HG03432 (cell line): ENCODE results near the gene NAPA.
A peak's percentile ranks its signal among the peaks of the same experiment; 100 is the strongest.

Experiments used
- ATAC-seq: cut with Tn5 transposase; IDR thresholded peaks from one replicate; pipeline ENCODE4 v1.9.1; 2021; ENCODE audit warnings: mild to moderate bottlenecking, moderate library complexity; ENCODE audit not compliant: unreplicated experiment

The NAPA gene

DNA sequence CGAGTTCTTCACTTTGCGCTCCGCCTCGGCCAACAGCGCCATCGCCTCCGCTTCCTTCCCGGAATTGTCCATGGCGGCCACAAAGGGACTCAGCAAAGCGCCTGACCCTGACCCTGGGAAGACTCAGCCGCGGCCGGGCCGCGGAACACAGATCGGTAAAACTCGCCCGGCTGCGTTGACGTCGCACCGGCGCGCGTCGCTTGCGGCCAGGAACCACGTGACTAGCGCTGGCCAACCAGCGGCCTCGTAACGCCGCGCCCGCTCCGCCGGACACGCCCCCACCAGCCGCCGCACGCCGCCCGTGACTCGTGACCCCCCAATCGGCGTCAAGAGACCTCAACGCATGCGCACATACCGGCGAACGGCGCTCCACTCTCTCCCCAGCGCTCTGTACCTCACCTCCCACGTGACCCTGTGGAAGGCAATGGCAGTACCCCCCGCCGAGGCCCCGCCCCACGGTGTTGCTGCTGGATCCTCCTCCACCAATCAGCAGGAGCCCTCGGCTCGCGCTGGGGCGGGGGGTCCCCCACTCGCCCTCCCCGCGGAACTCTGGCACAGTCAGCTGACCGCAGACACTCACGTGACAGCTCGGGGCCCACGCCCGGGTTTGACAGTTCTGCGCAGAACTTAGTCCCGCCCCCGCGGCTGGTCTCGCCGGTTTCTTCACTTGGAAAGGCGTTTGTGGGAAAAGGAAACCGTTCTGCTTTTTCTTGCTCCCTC lies at the start of gene NAPA:
Gene NAPA (minus strand): TSS at position 195 of the 720 bp plus-strand sequence. CDS start 123 bp downstream, at position 72.
- ATAC-seq, result peak; percentile 80

DNA sequence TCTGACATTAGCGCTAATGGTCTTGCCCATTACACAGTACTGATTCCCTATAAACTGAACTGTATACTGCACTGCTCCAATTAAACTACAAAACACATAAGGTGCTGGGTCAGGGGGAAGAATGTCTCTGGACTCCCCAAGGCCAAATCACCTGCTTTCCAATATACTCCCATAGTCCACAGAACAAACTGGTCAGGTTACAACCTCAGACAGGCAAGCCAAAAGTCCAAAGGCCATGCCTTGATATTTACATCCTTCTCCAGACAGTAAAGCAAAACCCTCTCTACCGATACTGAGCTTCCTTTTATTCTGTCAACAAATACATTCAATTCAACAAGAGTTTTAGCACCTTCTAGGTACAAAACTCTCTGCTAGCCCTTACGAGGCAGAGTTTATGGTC lies 49.2 kb upstream of the NAPA start:
- no peak for ATAC-seq

DNA sequence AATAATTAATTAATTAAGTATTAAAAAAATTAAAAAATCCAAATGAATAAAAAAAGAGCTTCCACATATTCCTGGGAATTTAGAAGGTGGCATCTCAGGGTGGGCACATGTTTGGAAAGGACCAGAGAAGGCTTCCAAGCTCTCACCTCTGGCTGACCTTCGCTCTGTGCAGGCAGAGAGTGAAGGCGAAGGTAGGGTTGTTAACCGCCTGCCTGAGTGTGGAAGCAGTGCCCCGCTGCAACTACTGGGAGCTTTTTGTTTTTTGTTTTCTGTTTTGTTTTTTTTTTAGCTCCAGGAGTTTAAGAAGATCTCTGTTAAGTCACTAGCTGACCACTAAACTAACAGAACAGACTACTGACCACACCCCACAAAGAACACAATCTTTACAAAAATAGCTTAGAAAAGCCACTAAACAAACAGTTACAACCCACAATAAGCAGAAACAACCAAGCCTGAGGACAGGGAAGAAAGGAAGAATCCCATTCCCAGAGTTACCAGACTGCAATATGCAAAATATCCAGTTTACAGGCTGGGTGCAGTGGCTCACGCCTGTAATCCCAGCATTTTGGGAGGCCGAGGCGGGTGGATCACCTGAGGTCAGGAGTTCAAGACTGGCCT lies 46.7 kb upstream of the NAPA start:
- no peak for ATAC-seq

DNA sequence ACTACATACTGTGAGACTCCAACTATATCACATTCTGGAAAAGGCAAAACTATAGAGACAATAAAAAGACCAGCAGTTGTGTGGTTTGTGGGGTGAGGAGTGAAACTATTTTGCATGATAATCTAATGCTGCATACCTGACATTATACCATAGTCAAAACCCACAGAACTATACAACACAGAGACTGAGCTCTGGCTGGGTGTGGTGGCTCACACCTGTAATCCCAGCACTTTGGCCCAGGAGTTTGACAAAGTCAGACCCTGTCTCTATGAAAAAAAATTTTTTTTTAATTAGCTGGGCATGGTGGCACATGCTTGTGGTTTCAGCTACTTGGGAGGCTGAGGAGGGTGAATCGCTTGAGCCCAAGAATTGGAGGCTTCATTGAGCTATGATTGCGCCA lies 46.1 kb upstream of the NAPA start:
- ATAC-seq, result no peak

DNA sequence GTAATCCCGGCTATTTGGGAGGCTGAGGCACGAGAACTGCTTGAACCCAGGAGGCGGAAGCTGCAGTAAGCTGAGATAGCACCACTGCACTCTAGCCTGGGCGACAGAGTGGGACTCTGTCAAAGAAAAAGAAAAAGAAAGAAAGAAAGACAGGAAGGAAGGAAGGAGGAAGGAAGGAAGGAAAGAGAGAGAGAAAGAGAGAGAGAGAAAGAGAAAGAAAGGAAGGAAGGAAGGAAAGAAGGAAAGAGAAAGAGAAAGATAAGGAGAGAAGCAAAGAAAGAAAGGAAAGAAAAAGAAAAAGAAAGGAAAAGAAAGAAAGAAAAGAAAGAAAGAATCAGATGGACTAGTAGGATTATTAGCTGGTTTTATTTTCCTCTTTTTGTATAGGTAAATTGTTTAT lies 35.3 kb upstream of the NAPA start:
- no peak for ATAC-seq

DNA sequence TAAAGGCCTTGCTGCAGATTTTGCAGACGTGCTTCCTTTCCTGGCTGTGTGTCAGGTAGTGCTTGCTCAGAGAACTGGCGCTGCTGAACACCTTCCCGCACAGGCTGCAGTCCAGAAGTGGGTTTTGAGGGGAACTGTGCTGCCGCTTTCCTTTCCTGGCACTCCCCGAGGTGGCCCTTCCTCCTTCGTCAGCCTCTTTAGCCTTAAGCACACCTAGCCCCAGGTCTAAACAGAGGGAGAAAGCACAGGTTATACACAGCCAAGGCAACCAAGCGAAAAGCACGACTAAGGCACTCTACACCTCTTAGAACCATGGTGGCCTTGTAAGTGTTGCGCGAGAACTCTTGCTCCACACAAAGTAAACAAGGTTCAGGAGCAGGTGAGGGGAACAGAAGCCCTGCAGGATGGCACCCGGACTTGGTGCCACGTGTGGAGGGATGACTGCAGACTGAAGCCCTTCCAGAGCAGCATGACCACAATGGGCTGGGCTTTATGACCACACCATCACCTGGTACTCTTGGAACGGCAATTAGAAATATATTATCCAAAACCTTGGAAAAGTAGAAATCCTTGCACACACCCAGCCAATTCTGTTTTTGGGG lies 34.5 kb upstream of the NAPA start:
- ATAC-seq, result no peak

DNA sequence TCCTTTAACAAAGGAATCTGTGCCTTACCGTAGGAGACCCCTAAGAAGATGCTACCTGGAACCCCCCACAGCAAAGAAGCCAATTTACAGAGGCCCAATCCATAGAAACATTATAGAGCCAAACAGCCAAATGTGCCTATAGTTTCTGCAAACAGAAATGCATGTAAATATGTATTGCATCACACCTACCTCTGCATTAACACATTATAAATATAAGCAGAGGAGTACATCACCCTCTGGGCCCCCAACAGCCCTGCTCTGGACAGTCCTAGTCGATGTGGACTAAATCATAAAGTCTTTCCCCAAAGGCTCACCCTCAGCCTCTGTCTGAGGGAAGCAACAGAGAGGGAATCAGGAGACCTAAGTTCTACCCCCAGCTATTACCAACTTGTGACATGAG lies 32.3 kb upstream of the NAPA start:
- no peak for ATAC-seq

DNA sequence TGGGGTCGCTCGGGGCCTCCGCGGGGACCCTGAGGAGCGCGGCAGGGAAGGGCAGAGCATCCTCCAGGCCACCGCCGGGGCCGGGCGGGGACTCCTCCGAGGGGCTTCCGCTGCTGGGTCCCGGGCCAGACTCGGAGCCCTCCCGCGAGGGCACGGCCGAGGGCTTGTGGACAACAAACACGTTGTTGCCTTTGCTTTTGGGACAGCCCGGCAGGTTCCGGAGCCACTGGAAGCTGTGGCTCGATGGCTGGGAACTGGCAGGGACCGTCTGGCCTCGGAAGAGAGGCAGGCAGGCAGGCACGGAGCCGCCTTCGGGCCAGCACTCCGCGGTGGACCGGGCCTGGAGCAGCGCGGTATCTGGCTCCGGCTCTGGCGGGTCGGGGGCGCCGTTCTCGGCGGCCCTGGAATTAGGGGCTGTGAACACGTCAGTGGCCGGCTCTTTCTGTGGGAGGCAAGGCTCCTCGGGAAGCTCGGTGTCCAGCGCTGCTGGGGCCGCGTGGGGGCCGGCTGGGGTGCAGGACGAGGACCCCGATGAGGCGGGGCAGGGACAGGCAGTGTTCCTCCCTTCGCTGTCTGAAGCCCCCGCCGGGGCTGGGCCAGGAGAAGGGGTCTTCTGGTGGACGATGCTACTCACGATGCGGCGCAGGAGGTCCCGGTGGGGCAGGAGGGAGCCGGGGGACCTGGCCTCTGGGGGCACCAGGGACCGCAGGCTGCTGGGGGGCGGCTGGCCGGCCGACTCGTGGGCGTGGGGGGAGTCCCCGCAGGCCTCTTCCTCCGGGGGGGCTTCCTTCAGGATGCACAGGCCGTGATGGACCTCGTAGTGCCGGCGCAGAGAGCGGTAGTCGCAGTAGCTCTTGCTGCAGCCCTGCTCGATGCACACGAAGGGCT lies 30.4 kb upstream of the NAPA start:
- no peak for ATAC-seq

DNA sequence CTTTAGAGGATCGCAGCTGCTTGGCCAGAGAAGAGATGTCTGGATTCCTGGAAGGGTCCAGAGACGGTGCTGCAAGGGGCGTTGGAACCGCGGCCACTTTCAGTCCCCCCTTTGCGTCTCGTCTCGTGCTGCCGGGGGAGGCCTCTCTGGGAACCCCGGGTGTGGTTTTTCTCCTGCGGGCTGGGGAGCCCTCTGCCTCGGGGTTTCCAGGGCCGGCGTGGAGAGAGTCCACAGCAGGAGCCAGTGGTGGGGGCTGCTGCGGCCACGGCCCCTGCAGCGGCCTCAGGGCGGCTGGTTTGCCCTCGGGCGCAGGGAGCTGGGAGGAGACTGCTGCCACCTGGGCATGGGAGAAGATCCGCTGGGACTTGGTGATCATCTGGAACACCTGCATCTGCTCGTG lies 29.6 kb upstream of the NAPA start:
- no peak for ATAC-seq

DNA sequence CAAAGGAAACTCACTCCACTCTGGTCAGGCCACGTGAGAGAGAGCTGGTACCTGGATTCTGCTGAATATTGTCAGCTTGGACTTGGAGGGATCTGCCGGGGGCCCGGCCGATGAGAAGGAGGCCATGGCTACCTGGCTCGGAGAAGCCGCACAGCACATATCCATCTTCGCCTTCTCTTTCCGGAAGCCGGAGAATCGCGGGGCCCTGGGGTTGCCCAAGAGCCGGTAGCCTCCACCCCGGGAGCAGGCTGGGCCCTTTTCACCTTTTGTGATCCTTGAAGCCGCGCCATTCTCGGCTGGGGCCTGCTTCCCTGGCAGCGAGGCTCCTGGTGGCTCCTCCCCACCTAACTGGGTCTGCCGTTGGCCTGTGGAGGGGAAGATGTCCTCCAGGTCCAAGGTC lies 29.2 kb upstream of the NAPA start:
- ATAC-seq, result no peak

DNA sequence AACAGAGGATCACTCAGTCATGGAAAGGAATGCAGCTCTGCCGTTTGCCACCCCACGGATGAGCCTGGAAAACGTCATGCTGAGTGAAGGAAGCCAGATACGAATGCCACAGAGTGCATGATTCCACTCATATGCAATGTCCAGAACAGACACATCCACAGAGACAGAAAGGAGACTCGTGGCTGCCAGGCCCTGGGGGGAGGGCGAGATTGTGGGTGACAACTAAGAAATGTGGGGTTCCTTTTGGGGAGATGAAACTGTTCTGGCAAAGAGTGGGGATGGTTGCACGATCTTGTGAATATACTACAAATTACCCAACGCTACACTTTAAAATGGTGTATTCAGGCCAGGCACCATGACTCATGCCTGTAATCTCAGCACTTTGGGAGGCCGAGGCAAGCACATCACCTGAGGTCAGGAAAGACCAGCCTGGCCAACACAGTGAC lies 27.2 kb upstream of the NAPA start:
- no peak for ATAC-seq

DNA sequence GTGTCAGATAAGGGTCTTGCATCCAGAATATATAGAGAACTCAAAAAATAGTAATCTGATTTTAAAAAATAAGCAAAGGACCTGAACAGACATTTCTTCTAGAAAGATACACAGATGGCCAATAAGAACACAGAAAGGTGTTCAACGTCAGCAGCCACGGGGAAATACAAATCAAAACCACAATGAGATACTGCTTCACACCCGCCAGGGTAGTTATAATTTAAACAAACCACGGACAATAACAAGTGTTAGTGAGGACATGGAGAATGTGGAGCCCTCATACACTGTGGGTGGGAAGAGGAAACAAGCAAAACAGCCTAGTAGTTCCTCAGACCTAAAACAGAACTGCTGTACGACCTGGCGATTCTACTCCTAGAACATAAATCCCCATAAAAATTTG lies 26.7 kb upstream of the NAPA start:
- ATAC-seq, result no peak

DNA sequence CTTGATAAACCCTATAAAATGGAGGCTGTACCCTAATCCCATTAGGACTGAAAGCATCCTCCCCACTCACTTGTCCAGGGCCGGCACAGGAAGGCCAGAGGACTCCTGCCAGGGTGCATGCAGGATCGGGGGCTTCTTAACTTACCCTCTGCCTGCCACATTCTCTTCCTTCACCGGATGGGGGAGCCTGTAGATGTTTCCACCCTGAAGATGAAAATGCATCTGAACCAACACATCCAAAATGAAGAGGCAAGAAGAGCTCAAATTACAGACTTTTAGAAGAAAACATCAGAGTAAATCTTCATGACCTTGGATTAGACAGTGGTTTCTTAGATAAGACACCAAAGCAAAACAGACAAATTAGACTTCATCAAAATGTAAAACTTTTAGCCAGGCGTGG lies 25.9 kb upstream of the NAPA start:
- no peak for ATAC-seq

DNA sequence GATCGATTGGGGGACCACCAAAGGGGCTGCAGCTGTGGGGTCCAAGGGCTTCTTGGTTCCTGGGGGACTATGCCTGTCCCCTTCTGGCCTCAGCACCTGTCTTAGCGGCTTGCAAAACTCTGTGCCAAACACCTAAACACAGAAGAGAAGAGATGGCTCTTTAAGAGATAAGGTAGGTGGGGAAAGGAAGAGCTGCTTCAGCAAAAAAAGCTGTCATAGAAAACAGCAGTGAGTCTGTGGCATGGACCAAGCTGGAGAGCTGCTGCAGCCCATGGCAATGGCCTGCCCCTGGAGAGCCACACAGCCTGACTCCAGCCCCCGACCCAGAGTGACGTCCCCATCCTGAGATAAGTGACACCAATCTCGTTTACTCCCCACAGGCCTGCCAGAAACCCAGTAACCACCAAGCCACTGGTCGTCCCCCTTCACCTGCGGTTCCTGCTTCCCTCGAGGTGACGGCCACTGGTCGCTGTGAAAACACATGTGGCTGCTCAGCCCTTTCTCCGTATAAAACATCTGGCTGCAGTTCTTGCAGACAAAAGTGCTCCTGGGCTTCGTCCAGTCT lies 25.0 kb upstream of the NAPA start:
- no peak for ATAC-seq

DNA sequence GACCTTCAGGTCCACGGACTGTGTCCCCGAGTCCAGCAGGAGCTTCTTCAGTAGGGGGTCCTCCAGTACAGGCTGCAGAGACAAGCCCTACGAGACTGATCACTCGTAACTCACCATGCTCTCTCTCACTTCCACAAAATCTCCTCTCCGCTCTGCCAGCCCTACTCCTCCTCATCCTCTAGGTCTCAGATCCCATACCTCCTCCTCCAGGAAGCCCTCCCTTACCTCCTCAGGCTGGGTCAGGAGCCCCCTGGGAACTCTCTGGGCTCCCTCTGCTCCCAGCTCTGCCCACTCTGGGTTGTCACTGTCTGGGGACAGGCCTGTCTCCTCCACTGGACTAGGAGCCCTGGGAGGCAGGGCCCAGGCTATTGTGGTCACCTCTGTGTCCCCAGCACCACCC lies 23.9 kb upstream of the NAPA start:
- no peak for ATAC-seq

DNA sequence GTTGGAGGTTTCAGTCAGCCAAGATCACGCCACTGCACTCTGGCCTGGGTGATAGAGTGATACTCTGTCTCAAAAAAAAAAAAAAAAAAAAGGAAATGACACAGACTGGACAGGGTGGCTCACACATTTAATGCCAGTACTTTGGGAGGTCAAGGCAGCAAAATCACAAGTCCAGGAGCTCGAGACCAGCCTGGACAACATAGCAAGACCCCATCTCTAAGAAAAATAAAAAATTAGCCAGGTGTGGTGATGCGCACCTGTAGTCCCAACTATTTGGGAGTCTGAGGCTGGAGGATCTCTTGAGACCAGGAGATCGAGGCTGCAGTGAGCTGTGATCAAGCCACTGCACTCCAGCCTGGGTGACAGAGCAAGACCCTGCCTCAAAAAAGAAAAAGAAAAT lies 22.6 kb upstream of the NAPA start:
- no peak for ATAC-seq

DNA sequence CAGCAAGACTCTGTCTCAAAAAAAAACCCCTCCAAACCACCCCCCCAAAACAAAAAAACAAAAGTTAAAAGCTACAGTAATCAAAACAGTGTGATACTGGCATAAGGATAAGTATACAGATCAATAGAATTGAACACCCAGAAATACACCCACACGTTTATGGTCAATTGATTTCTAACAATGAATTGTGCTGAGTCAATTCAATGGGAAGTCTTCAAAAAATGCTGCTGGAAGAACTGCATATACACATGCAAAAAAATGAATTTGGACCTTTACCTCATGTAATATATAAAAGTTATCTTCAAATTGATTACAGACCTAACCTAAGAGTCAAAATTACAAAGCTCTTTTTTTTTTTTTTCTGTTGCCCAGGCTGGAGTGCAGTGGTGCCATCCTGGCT lies 19.8 kb upstream of the NAPA start:
- ATAC-seq, result no peak

DNA sequence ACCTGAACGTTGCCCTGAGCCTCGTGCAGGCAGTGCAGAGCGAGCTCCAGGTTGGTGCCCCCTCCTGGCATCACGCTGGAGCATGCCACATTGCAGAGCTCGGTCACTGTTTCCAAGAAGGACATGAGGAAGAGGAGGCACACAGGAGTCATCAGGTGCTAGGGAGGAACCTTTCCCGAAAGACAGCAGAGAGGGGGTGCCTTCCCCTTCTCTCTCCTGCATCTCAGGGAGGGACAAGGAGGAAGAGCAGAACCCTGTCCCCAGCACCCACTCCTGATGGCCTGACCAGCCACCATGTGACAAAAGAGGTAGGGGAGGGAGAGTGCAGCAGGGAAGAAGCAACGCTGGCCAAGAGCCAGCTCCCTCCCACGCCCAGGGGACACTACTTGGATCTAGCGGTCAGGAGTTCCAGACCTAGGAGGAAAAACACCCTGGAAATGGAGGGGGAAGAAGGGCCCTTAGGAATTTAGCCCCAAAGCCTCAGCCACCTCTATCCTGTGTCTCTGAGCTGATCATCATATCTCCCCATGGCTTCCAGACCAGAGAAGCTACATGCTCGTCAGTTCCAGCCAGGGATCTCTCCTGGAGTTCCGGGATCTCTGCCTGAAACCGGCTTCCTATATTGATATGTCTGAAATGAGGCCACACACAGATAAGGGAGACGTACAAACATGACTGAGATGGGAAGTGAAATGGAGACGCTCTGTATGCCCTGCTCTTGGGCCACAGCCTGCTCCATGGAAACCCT lies 17.0 kb upstream of the NAPA start:
- ATAC-seq, result no peak

DNA sequence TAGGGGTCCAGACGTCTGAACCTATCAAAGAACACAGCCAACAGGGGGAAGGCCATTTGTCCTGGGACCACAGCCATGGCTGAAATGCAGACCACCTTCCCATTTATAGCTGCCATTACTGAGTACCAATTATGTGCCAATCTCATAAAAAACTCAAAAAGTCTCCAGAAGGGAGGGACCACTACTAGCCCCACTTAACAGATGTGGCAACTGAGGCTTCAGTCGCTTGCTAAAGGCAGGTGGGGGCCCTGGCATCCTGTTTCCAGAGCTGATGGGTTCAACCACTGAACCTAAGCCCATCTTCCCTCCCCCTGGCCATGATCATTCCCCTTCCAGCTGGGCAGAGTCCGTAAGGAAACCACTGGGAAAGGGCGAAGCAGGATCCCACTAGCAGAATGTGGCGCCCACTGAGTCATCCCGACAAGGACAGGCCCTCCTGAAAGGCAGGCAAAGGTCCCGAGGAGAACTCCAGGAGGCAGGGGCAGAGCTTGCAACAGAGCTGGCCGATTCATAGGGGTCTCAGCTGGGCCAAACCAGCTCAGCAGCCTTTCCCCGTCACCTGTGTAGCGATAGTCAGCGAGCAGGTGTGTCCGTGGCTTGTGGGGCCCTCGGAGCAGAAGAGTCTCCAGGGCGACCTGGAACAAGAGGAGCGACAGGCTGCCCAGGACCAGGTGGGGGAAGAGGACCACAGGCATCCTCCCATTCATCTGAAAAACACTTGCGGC lies 14.3 kb upstream of the NAPA start:
- ATAC-seq, result no peak

DNA sequence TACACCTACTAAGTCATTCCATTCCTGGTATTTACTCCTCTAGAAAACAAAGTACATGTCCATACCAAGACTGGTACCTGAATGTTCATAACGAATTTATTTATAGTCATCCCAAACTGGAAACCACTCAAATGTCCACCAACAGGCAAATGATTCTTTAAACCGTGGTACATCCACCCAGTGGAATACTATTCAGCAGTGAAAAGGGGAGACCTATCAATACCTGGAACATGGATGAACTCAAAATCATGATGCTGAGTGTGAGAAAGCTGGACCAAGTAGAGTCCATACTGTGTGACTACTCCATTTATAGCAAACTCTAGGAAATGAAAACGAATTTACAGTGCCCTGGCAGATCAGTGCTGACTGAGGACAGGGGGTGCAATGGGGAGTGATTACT lies 11.9 kb upstream of the NAPA start:
- ATAC-seq, result no peak
